HL-60/S4 treated with retinoic acid at 250 ng/mL for 4 days and 3 days (cell line): Measurements from ENCODE around the gene ELAVL3.
"Not testable (repeated sequence)": the region's sequence is repeated elsewhere in the genome, so short reads cannot be mapped to it uniquely, and the experiment has no call there.

ENCODE experiments used
- in situ Hi-C: fragments of 300-500 bp; cut with MboI; formaldehyde crosslinking; loops from 2 replicates; pipeline ENCODE4 v1.7.0; 2022; ENCODE audit warnings: low sequenced_read_pairs

The ELAVL3 gene

DNA sequence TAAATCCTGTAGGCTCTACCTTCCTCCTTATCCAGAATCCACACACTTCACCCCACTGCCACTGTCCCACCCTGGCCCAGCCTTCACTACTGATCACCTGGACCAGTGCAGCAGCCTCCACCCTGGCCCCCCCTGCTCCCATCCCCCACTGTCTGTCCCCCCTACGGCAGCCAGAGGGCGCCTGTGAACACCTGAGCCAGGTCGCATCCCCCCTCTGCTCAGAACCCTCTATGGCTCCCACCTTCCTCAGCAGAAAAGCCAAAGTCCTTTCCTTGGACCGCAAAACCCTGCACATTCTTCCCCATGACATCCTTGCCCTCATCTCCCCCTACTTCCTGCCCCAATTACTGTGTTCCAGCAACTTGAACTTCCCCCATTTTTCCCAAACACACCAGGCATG, 20.6 kb downstream of the ELAVL3 start:
- in situ Hi-C loops, result no loop called here

DNA sequence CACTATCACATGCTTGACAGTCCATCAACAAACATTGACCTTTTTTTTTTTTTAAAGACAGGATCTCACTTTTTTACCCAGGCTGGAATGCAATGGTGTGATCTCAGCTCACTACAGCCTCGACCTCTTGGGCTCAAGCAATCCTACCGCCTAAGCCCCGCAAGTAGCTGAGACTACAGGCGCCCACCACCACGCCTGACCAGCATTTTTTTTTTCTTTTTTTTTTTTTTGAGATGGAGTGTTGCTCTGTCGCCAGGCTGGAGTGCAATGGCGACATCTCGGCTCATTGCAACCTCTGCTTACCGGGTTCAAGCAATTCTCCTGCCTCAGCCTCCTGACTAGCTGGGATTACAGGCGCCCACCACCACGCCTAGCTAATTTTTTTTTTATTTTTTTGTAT, 21.9 kb downstream of the ELAVL3 start:
- in situ Hi-C loops, result not testable (repeated sequence)

DNA sequence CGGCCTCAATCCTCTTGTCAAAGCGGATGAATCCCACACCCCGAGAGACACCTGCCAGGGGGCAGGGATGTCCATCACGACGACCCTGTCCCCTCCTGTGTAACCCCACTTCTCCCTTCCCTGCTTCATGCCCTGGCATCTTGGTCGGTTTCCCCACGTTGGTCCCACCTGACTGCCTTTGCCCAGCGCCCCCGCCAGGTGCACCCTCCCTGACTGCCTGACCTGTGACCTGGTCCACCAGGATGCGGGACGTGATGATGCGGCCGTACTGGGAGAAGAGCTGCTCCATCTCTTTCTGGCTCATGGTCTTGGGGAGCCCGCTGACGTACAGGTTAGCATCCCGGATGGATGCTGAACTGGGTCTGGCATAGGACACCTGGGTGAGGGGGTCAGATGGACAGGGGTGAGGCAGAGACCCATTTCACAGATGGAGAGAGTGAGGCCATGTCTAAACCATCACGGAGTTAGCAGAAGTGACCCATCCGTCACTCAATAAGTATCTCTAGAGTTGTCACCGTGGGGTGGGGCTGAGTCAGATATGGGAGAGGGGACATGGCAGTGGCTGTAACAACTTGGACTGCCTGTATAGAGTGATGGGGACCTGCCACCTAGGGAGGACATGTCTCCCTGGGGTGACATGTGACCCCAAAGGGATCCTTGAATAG, 22.5 kb downstream of the ELAVL3 start:
- in situ Hi-C loops, result no loop called here

DNA sequence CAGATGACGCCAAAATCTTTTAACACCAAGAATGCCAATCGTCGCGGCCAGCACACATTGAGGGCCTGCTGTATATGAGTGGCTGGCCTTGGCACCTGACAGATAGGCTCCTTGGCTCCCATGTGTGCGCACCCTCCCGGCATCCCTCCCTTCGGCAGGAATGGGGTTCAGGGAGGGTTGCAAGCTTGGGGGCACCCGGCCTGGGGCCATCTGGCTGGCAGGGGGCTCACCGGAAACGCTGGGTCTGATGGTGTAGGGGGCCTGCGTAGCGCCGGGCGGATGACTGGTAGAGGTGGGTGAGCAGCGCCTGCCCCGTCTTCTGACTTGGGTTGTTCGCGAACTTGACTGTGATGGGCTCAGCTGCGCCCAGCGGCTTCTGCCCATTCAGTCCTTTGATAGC, 23.0 kb downstream of the ELAVL3 start:
- in situ Hi-C loops, result no loop called here

DNA sequence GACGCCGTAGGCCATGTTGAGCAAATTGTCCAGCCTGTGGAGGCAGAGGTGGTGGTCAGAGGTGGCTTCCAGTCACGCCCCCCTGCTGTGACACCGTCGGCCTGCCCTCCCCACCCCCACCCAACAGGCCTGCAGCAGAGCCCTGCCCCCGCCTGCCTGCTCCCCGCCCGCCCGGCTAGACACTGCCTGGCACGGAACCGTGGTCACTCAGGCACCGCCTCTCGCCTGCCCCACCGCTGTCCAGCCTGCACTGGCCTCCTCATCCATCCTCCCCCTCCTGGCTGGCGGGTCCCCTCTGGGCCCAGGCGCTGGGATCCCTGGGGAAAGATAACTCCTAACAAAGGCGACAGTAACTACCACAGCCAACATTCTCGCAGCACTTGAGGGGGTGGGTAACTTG, 23.7 kb downstream of the ELAVL3 start:
- in situ Hi-C loops, result no loop called here

DNA sequence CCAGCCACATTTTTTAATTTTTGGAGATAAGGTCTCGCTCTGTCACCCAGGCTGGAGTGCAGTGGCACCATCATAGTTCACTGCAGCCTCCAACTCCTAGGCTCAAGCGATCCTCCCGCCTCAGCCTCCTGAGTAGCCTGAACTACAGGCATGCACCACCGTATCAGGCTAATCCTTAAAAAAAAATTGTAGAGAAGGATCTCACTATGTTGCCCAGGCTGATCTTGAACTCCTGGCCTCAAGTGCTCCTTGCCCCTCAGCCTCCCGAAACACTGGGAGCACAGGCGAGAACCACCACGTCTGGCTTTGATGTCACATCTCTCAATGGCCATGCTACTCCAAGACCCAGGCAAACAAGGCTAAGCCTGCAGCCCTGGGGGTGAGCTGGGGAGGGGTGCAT, 24.2 kb downstream of the ELAVL3 start:
- in situ Hi-C loops, result no loop called here

DNA sequence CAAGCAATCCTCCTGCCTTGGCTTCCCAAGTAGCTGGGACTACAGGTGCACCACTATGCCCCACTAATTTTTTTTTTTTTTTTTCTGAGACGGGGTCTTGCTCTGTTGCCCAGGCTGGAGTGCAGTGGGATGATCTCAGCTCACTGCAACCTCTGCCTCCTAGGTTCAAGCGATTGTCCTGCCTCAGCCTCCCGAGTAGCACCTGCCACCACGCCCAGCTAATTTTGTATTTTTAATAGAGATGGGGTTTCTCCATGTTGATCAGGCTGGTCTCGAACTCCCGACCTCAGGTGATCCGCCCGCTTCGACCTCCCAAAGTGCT, 25.7 kb downstream of the ELAVL3 start:
- in situ Hi-C loops, result not testable (repeated sequence)

DNA sequence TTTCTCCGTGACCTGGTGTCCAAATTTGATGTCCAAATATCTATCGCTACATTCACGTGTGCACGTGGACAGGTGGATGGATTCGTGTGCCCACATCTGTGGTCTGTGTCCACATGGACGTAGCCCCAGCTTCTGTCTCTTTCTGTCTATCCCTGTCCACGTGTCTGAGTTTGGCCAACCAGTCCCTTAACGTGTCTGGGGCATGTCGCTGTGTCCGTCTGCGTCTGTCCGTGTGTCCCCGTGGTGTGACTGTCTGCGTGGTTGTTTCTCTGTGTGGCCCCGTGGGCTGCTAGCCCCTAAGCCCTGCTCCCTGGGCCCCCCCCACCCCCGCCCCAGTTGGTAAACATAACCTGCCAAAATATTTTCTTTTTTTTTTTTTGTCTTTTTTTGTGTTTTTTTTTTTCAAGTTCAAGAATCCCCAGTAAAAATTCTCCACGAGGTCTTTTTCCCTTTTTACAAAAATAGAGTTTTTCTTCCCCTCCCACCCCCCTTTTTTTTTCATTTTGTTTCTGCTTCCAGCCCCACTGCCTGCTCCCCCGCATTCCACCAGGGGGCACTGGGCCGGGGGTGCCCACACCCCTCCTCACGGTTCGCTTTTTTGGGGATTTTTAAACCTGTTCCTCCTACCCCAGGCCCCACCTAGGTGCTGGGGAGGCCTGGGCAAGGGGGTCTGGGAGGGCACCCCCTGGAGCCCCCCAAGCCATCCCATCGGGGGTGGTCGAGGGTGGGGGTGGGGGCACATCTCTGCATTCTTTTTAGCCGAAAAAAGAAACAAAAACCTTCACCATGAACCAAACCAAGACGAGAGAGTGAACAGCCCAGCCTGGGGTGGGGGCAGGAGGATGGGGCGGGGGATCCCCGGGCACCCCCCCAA, 27.1 kb downstream of the ELAVL3 start:
- in situ Hi-C loops, result no loop called here

DNA sequence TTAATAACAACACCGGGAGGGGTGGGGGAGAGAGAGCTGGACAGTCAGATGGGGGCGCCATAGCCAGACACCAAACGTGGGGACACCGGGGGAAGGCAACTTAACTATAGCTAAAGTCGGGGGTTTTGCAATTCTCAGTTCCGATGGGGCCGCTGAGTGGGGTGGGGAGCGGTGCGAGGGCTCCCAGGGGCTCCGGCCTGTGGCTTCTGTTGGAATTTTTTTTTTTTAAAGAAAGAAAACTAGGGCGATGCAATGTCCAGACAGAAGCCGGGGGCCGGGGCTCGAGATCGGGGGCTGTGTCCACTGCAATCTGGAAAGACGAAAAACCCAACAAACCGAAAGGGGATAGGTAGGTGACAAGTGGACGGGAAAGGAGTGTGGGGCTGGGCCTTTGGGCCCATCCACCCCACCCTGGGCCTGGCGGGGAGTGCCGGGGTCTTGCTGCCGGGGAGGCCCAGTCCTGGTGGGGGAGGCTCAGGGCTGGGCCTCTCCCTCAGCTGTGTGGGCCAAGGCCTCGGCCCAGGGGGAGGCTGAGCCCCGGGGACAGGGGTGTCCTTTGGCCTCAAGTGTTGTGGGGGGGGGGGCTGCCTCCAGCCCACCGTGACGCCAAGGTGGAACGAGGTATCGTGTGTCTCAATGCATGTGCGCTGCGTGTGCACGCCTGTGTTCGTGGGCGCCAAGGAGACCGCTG, 28.1 kb downstream of the ELAVL3 start:
- in situ Hi-C loops, result no loop called here

DNA sequence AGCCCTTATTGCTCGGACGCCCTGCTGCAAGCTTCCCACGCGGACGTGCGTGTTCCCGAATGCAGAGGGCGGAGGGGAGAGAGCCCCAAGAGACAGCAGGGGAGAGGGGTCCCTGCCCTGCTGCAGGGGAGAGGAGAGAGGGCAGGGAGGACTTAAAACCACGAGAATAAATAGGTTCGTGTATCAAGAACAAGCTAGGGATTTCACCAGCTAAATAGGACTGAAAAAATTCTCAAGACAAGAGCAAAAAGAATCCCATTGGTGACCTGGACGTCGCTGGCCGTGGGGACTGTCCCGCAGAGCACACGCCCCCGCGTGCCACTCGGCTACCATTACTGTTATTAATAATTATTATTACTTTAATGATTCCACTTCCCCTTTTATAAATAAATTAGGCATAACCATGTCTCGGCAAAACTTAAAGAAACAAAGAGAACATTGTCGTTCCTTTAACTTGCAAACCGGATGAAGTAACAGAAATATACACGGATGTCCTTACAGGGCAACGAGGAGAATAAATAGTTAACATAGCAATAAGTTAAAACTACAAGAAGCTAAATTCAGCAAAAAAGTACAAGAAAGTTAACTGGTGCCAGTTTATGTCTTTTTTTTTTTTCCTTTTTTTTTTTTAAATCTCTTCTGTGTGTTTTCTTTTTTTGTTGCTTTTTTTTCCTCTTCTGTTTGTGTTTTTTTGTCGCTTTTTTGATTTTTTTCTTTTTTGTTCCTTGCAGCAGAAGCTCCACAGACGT, 28.8 kb downstream of the ELAVL3 start:
- in situ Hi-C loops, result no loop called here

DNA sequence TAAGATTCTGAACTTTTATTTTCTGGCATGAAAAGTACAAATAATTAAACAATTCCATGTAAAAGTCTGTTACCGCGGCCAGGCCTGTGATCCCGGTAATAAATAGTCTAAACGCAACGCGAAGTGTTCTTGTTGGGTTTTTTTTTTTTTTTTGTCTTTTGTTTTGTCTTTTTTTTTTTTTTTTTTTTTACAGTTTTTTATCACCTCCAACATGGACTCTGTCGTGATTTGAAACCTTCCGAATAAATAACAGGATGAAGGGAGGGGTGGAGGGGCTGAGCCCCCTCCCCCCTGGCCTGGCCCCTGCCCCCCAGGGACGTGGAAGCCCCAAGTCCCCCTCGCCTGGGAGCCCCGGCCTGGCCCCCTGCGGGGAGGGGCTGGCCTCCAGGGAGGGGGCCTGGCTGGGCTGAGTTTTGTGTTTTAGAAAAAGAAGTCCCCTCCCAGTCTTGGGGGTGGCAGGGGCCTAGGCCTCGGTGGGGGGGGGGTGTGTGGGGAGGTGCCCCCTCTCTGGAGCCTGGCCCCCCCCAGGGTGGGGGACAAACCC, 29.4 kb downstream of the ELAVL3 start:
- in situ Hi-C loops, result no loop called here

DNA sequence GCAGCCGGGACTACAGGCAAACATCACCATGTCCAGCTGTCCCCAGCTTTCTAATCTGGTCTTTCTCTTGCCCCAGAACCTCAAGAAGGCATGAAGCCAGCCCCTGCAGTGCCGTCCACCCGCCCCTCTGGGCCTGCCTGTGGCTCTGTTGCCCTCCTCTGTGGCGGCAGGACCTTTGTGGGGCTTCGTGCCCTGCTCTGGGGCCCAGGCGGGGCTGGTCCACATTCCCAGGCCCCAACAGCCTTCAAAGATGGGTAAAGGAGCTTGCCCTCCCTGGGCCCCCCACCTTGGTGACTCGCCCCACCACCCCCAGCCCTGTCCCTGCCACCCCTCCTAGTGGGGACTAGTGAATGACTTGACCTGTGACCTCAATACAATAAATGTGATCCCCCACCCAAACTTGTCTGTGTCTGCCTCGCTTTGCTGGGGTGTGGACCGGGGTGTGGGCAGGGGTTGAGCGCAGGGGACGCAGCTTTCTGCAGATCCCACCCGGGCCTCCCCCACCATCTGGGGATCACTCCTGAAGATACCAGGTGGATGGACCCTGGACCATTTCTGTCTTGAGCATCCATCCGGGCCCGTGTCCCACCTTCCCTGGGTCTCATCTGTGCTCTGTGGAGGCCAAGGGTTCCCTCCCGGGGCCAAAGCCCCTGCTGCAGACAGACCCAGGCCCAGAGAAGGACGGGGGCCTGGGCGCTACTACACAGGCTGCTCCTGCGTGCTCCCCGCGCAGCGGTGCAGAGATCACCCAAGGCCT, 30.1 kb downstream of the ELAVL3 start:
- in situ Hi-C loops, result no loop called here

DNA sequence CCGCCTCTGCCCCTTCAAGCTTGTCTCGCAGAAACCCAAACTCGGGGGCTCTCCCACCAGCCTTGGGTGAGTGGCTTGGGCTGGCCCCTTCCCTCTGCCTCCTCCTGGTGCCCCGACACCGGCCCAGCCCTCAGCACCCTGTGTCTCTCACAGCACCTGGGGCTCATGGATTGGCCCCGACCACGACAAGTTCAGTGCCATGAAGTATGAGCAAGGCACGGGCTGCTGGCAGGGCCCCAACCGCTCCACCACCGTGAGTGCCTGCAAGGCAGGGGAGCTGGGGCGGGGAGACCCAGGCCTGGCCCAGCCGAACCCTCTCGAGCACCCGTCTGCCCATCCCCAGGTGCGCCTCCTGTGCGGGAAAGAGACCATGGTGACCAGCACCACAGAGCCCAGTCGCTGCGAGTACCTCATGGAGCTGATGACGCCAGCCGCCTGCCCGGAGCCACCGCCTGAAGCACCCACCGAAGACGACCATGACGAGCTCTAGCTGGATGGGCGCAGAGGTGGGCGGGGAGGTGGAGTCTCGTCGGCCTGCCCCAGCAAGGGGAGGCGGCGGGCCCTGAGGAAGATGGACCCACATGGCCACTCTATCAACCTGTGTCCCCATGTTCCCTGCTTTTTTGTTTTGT, 31.8 kb downstream of the ELAVL3 start:
- in situ Hi-C loops, result loop anchor here (10.0 kb wide), 1 partner anchor 154 kb away; the partner anchor contains the start of gene TSPAN16

DNA sequence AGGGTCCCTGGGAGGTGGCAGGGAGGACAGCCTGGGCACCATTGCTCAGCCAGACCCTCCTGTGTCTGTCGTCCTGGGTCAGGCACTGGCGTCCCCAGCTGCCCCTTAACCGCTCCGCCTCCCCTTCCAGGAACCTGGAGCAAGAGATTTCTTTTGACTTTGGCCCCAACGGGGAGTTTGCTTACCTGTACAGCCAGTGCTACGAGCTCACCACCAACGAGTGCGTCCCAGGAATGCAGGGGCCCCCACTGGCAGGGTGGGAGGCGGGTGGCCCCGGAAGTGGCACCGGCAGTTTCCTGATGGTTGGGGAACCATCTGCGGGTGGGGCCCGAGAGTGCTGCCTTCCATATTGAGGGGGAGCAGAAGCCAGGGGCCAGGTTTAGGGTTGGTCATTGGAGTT, 32.4 kb downstream of the ELAVL3 start:
- in situ Hi-C loops, result loop anchor here (10.0 kb wide), 1 partner anchor 154 kb away; the partner anchor contains the start of gene TSPAN16

DNA sequence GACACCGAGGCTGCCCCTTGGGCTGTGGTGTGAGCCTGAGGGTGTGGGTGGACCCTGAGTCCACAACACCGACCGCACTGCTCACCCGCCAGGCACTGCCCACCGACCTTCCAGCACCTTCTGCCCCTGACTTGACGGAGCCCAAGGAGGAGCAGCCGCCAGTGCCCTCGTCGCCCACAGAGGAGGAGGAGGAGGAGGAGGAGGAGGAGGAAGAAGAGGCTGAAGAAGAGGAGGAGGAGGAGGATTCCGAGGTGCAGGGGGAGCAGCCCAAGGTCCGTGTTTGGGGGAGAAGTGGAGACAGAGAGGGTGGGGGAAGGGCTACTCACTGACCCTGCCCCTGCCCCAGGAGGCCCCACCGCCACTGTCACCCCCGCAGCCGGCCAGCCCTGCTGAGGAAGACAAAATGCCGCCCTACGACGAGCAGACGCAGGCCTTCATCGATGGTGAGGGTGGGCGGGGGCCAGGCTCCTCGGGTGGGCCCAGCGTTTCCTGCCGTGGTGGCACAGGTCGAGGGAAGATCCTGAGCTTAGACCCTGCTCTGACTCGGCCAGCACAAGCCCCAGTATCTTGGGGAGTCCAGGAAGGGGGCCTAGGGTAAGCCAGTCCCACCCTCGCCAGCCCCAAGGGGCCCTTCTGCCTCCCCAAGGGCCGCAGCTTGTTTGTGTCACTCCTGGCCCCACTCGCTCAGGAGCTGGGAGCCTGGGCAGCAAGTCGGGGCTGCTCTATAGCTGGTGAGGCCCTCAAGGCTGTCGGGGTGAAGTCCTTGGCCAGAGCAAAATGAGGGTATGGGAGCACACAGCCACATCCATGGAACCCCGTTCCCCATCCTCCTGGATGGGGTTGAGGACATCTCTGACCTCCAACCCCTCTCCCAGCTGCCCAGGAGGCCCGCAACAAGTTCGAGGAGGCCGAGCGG, 33.2 kb downstream of the ELAVL3 start:
- in situ Hi-C loops, result loop anchor here (10.0 kb wide), 1 partner anchor 153 kb away; the partner anchor contains the start of gene TSPAN16

DNA sequence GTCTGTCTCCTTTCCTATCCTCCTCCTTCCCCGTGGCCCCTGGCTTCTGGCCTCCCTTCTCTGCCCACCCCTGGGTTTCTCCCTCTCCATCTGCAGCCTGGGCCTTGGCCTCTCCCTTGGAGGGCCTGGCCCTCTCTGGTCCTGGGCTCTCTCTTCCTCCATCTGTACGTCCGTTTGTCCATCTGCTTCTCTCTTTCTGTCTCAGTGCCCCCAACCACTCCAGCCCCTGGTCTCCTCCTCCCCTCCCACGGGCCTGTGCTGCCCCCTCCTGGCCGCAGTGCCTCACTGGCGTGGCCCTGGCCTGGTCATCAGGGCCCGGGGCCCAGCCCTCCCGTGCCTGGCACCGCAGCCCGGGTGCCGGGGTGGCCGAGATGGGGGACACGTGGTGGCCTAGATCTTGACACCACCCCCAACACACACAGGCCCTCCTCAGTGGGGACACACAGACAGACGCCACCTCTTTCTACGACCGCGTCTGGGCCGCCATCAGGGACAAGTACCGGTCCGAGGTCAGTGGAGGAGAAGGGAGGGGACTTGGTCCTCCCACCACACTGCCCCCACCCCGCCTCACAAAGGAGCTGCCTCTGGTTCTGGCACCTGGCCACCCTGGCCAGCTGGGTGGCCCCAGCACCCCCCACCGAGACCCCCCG, 34.1 kb downstream of the ELAVL3 start:
- in situ Hi-C loops, result loop anchor here (10.0 kb wide), 1 partner anchor 152 kb away; the partner anchor contains the start of gene TSPAN16

DNA sequence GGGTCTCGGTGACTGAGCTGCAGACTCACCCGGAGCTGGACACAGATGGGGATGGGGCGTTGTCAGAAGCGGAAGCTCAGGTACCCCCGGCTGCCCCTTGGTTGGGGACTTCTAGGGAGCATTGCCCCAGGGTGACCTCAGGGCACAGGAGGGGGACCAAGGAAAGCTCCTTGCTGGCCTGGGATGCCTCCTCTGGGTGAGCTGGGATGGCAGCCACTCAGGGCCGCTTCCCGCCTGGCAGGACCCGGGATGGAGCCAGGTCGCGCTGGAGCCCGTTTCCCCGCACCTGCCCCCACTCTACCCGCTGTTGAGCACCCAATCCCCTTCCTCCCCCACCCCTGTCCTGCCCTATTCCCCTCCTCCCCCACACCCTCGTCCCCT, 34.6 kb downstream of the ELAVL3 start:
- in situ Hi-C loops, result loop anchor here (10.0 kb wide), 1 partner anchor 151 kb away; the partner anchor contains the start of gene TSPAN16

DNA sequence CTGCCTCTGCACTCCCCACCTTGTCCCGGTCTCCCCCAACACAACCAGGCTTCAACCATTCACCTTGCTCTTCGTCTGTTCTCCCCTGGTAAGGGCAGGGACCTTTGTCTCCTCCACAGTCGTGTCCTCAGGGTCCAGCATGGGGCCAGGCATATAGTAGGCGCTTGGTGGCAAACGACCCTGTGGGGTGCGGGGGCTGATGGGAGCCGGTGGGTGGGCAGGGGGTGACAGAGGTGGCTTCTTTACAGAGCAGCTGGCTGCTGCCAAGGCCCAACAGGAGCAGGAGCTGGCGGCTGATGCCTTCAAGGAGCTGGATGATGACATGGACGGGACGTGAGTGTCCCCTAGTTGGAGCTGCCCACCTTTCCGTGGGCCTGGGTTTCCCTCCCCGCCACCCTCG, 35.7 kb downstream of the ELAVL3 start:
- in situ Hi-C loops, result loop anchor here (10.0 kb wide), 1 partner anchor 150 kb away; the partner anchor contains the start of gene TSPAN16
